Subcutaneous adipose tissue (tissue), 4 donors: ENCODE results near the gene IL21. TPM values are rescaled to one million over a fixed set of nuclear protein-coding genes. Genes with fewer than 3 reads are reported as not detected.

Experiments
- CTCF ChIP-seq: fragments of 450-650 bp; IDR thresholded peaks from one replicate; pipeline ENCODE4 v1.5.1; 2016; ENCODE audit warnings: low read depth, mild to moderate bottlenecking, control low read depth, antibody characterized with exemption, moderate library complexity
- total RNA-seq, 4 donors: library from RNA; depleted of rRNA; stranded (reverse); fragments of >200 nt; gene quantifications; one replicate each; pipeline ENCODE4 v1.1.0, GENCODE V29; 2016

The IL21 gene
- total RNA-seq, 4 donors from 2014 or later: not detected

GRCh38 chr4:122591196-122591595, 29.7 kb downstream of the IL21 start:
- no peak for TF ChIP-seq CTCF

DNA sequence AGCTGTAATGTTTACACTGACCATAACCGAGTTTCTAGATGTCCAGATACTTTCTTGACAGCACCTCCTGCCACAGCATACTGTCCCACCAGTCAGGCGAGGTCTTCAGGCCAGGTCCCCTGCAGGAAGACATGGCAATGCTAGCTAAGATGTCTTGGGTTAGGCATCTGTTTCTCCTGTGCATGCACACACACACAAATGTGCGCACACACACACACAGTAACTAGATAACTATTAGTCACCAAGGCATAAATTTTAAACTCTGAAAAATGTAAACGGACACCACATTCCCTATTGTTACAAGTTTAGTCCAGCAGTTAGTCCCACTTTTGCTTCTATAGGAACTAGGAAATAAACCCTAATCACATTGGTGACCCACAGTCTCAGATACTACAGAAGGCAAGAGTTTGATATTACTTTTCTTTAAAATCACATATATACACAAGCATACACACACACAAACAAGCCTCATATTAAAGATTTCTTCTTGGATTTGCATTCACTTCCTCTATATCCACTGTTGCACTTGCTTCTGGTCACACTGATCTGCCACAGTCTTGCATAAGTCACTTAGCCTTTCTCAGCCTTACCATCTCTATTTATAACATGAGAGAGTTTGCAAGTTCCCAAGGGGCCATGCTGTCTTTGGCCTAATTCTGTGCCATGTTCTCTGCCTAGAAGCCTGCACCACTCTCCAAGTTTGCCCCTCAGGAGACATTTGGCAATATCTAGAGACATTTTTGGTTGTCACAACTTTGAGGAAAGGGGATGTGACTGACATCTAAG, 32.2 kb downstream of the IL21 start:
- TF ChIP-seq CTCF: no peak

DNA sequence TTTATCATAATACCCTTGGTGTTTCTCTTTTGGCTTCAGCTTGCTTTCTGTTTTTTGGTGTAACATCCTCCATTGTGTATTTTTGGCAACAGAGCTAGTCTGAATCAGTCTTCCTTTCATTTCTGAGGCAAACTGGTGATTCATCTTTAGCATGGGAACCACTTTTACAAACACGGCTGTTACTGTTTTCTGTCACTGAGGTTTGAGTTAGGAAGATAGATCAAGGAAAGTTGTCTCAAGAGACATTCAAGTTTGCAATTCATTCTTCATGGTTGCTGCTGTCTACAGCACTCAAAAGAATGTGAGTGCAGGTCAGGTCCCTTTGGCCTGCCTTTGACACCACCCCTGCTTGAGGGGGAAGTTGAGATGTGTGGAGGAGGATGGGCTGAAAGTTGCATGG, 36.3 kb downstream of the IL21 start:
- no peak for TF ChIP-seq CTCF

GRCh38 chr4:122583906-122584305, 37.0 kb downstream of the IL21 start:
- no peak for TF ChIP-seq CTCF

DNA sequence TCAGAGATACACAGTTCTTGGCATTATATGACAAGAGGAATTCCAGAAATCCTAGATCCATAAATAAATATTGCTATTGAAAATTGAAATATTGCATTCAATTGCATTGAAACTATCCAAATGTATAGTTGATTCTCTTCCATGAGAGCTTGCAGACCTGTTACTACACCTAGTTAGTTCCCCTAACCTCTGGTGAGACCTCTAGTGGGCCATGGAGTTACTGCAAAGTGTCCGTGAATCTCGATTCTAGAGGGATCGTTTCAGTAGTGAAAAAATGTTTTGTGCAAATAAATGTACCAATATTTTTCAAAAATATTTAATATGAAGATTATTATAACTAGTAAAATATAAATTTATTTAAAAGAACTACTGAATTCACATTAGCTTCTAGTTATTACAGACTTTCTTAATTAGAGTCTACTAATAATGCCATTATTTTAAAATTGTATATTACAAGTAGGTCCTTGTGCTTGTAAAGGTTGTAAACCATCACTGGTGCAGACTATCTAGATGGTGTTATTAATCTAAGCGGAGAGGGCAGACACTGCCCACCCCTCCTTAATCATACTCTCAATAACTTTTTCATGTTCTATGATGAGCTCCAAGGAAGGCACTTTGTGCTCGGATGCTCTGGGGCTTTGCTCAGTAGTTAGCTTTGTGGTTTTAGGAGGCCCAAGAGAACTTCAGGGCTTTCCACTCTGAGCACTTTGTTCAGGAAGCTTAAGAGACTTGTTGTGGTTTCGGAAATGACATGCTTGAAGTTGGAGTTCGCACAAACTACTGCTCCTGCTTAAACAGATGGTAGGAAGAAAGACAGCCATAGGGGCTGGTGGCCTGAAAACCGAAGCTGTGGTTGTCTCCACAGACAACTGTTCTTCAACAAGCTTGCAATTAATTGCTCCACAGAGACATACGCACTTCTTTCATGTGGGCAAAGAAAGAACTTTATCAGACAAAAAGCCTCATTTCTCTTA, 42.8 kb downstream of the IL21 start:
- no peak for TF ChIP-seq CTCF

GRCh38 chr4:122577189-122577553, 43.7 kb downstream of the IL21 start:
- no peak for TF ChIP-seq CTCF
